GM19372 (cell line): ENCODE results near the gene DCAF11.

ENCODE experiments used
- ATAC-seq: cut with Tn5 transposase; IDR thresholded peaks from one replicate; pipeline ENCODE4 v1.9.1; 2021; ENCODE audit warnings: mild to moderate bottlenecking, low read depth, moderate library complexity; ENCODE audit not compliant: unreplicated experiment

The DCAF11 gene

GRCh38 chr14:24151404-24152080, 37.0 kb downstream of the DCAF11 start:
- no peak for ATAC-seq

GRCh38 chr14:24155100-24155499, 40.5 kb downstream of the DCAF11 start:
- ATAC-seq = no peak

GRCh38 chr14:24156840-24157239, 42.3 kb downstream of the DCAF11 start:
- ATAC-seq = no peak

GRCh38 chr14:24157331-24157730, 42.8 kb downstream of the DCAF11 start:
- ATAC-seq = no peak

GRCh38 chr14:24159777-24160498, 45.4 kb downstream of the DCAF11 start:
- no peak for ATAC-seq

GRCh38 chr14:24160499-24160849, 45.9 kb downstream of the DCAF11 start:
- no peak for ATAC-seq

- peak; percentile 79 for ATAC-seq
Observed at GRCh38 chr14:24160850-24161804, 46.5 kb downstream of the DCAF11 start, which contains the start of gene IRF9. Gene IRF9 (plus strand): TSS chr14:24161265. CDS start chr14:24162145, 880 bp downstream.

- no peak for ATAC-seq
Observed at GRCh38 chr14:24162093-24162492, 47.5 kb downstream of the DCAF11 start.

- no peak for ATAC-seq
Observed at GRCh38 chr14:24164518-24164991, 50.0 kb downstream of the DCAF11 start.

- ATAC-seq = no peak
Observed at GRCh38 chr14:24165785-24166184, 51.2 kb downstream of the DCAF11 start.

- no peak for ATAC-seq
Observed at GRCh38 chr14:24167469-24168114, 53.0 kb downstream of the DCAF11 start.

- ATAC-seq = peak; percentile 70
Observed at GRCh38 chr14:24171422-24172260, 57.1 kb downstream of the DCAF11 start, which contains the start of gene REC8. Gene REC8 (plus strand): TSS chr14:24172080. CDS start chr14:24172553, 473 bp downstream.

GRCh38 chr14:24172261-24172860, 57.8 kb downstream of the DCAF11 start:
- ATAC-seq = peak; percentile 17

GRCh38 chr14:24172871-24173281, 58.3 kb downstream of the DCAF11 start:
- no peak for ATAC-seq
